Osteocyte (in vitro differentiated cells): ENCODE results near the gene CTAGE4. TPM values are rescaled to one million over a fixed set of nuclear protein-coding genes. Genes with fewer than 3 reads are reported as not detected.
"Not testable (repeated sequence)": the region's sequence is repeated elsewhere in the genome, so short reads cannot be mapped to it uniquely, and the experiment has no call there.

Source experiments
- DNase-seq: peaks from one replicate; pipeline ENCODE4 v3.0.0; 2021; ENCODE audit warnings: mixed read lengths; ENCODE audit not compliant: unreplicated experiment; ENCODE audit errors: extremely low spot score
- H3K27ac Mint-ChIP-seq: one replicate; pipeline ENCODE4 v1.8.0; 2021; ENCODE audit warnings: mild to moderate bottlenecking, mixed read lengths; ENCODE audit not compliant: unreplicated experiment
- H3K27me3 Mint-ChIP-seq: one replicate; pipeline ENCODE4 v1.8.0; 2021; ENCODE audit warnings: mixed read lengths; ENCODE audit not compliant: unreplicated experiment
- H3K36me3 Mint-ChIP-seq: one replicate; pipeline ENCODE4 v1.8.0; 2021; ENCODE audit warnings: mixed read lengths; ENCODE audit not compliant: unreplicated experiment
- H3K4me1 Mint-ChIP-seq: one replicate; pipeline ENCODE4 v1.8.0; 2021; ENCODE audit warnings: mixed read lengths; ENCODE audit not compliant: unreplicated experiment
- H3K4me3 Mint-ChIP-seq: one replicate; pipeline ENCODE4 v1.8.0; 2021; ENCODE audit warnings: mild to moderate bottlenecking, moderate library complexity, mixed read lengths; ENCODE audit not compliant: unreplicated experiment
- H3K9me3 Mint-ChIP-seq: one replicate; pipeline ENCODE4 v1.8.0; 2021; ENCODE audit warnings: mixed read lengths; ENCODE audit not compliant: unreplicated experiment
- total RNA-seq: library from RNA; stranded (reverse); gene quantifications from 2 replicates; pipeline ENCODE4 v1.2.1, GENCODE V29; 2021

Gene CTAGE4
- total RNA-seq, 1 donor from 2014 or later: 1.3 TPM

DNA sequence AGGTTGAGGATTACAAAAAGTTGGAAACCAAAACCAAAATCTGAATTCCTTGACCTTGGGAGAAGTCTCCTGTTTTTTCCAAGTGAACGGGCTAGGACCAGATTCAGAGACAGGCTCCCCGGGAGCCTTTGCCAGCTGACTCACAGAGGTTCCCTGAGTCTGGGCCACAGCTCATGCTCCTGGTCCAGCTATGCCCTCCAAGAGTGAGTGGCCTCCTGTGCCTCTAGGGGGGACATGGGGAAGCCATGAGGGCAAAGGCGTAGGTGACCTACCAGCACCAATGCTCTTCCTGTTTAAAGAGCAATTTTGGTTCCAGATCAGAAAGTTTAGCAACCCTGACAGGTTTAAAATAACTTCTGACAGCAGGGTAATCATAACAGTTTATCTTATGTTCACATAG lies 45.5 kb downstream of the CTAGE4 start:
- not testable (repeated sequence) for H3K4me3 Mint-ChIP-seq, H3K27ac Mint-ChIP-seq, H3K27me3 Mint-ChIP-seq, H3K4me1 Mint-ChIP-seq, H3K36me3 Mint-ChIP-seq, H3K9me3 Mint-ChIP-seq
- DNase-seq: peak; percentile 59

DNA sequence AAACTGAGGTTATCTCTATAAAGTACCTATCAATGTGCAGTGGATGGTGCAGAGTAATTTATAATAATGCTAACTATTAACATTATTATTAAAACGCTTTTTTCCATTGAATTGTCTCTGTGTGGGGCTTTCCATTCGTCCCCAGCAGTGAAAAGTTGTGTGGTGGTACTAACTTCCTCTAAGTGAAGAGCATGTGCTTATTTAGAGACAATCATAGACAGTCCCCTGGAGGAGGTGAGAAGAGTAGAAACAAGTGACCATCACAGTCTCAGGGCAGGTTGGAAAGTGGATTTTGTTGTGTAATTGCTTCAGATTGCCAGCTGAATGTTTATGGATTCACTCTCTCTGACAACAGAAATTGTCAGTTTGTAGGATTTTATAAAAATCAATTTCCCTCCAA lies 47.8 kb downstream of the CTAGE4 start:
- H3K9me3 Mint-ChIP-seq, H3K27me3 Mint-ChIP-seq, H3K4me1 Mint-ChIP-seq, DNase-seq, H3K36me3 Mint-ChIP-seq, H3K27ac Mint-ChIP-seq, H3K4me3 Mint-ChIP-seq: not testable (repeated sequence)

DNA sequence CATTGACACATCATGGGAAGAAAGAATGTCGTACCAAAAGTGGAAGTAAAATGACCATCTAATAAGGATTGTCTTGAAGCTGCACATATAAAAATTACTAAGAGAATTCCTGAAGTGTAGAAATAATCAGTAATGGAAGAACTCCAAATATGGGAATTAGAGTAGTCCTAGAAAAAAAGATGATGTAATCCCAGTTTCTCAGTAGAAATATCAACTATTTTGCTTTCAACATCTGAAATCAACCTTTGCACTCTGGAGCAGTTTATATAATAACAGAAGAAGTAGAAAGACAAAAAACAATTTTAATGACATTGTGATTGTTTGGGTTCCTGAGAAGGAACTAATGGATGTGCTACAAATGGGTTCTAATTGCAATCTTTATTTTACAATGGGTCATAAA lies 49.8 kb downstream of the CTAGE4 start:
- H3K27me3 Mint-ChIP-seq, DNase-seq, H3K27ac Mint-ChIP-seq, H3K4me1 Mint-ChIP-seq, H3K36me3 Mint-ChIP-seq, H3K4me3 Mint-ChIP-seq, H3K9me3 Mint-ChIP-seq: not testable (repeated sequence)

Other genes with a start within 250 kb of the CTAGE4 start
- gene OR2F2, start 248.2 kb upstream of the CTAGE4 start, total RNA-seq: not detected in 2 replicates
- not detected in 2 replicates for gene OR2F1, start 228.6 kb upstream of the CTAGE4 start, total RNA-seq
- gene OR6B1, start 183.1 kb upstream of the CTAGE4 start, total RNA-seq: not detected in 2 replicates
- gene OR2A5, start 134.5 kb upstream of the CTAGE4 start, total RNA-seq: not detected in 2 replicates
- gene OR2A25, start 113.7 kb upstream of the CTAGE4 start, total RNA-seq: not detected in 2 replicates
- gene OR2A12, start 97.2 kb upstream of the CTAGE4 start, total RNA-seq: not detected in 2 replicates
- not detected in 2 replicates for gene OR2A2, start 73.9 kb upstream of the CTAGE4 start, total RNA-seq
- not detected in 2 replicates for gene OR2A14, start 60.3 kb upstream of the CTAGE4 start, total RNA-seq
- 1.1 and 1.8 TPM in 2 replicates for gene ARHGEF35, start 12.4 kb downstream of the CTAGE4 start, total RNA-seq
- gene OR2A42, start 56.1 kb downstream of the CTAGE4 start, total RNA-seq: 0.08 and 0.18 TPM in 2 replicates
- gene OR2A7, start 81.3 kb downstream of the CTAGE4 start, total RNA-seq: 0.68 and 1.1 TPM in 2 replicates
- gene CTAGE8, start 85.8 kb downstream of the CTAGE4 start, total RNA-seq: 0.97 TPM in 1 of 2 replicates, not detected in the other
- not detected in 2 replicates for gene OR2A1, start 129.0 kb downstream of the CTAGE4 start, total RNA-seq
- 4.1 and 7.4 TPM in 2 replicates for gene ARHGEF5, start 171.9 kb downstream of the CTAGE4 start, total RNA-seq
- gene NOBOX, start 220.2 kb downstream of the CTAGE4 start, total RNA-seq: not detected in 2 replicates